Measurements from ENCODE around the gene KHK. TPM values are rescaled to one million over a fixed set of nuclear protein-coding genes. Genes with fewer than 3 reads are reported as not detected.

The KHK gene
- total and polyA plus RNA-seq, 3 experiments from 2014 or later: 6.5 to 17.8 (median 14.5) TPM

- H3K9me3 ChIP-seq (ENCODE audit: low read length): no peaks in the 10 kb centered on the region
- H3K36me3 ChIP-seq (ENCODE audit: insufficient read depth, low read length): no peaks in the 10 kb centered on the region
- H3K27me3 Mint-ChIP-seq: no peaks in the 10 kb centered on the region
- H3K27ac Mint-ChIP-seq: no peak overlapping the region
- H3K4me1 Mint-ChIP-seq: peaks cover 12 to 15% (median 13%) of the 10 kb centered on the region in 3 donors
- ChIA-PET CTCF (interaction anchor here (1.4 kb wide), 1 partner anchor 45 kb away, joined by 3 read pairs; no protein-coding TSS in a partner anchor), POLR2A (no interaction called here)
- H3K27me3 ChIP-seq (ENCODE audit: insufficient read depth, low read length, poor library complexity, severe bottlenecking): no peaks in the 10 kb centered on the region
- no peak for DNase-seq
- no peak overlapping the region for H3K27ac ChIP-seq (ENCODE audit: low read depth, low read length)
- peak overlapping the region in 2 of 7 donors; percentile 9 to 44 for H3K4me3 Mint-ChIP-seq
- peaks cover 8% of the 10 kb centered on the region for H3K4me1 ChIP-seq (ENCODE audit: insufficient read depth, low read length)
- H3K36me3 Mint-ChIP-seq: peaks cover 0 to 2% (median 1%) of the 10 kb centered on the region in 3 donors
- H3K9me3 Mint-ChIP-seq: no peaks in the 10 kb centered on the region
- H3K4me3 ChIP-seq (ENCODE audit: low read length): no peak overlapping the region
Observed at GRCh38 chr2:27095427-27095744, 8.8 kb downstream of the KHK start.

GRCh38 chr2:27095745-27096651 is 9.4 kb downstream of the KHK start:
- Histone ChIP-seq H3K27me3 (ENCODE audit: insufficient read depth, low read length, poor library complexity, severe bottlenecking) (no peaks in the 10 kb centered on the region), H3K9me3 (ENCODE audit: low read length) (no peaks in the 10 kb centered on the region), H3K4me1 (ENCODE audit: insufficient read depth, low read length) (peaks cover 8% of the 10 kb centered on the region), H3K4me3 (ENCODE audit: low read length) (no peak overlapping the region), H3K36me3 (ENCODE audit: insufficient read depth, low read length) (no peaks in the 10 kb centered on the region), H3K27ac (ENCODE audit: low read depth, low read length) (no peak overlapping the region)
- ChIA-PET CTCF (interaction anchor here (1.4 kb wide), 1 partner anchor 45 kb away, joined by 3 read pairs; no protein-coding TSS in a partner anchor), POLR2A (interaction anchor here (1.2 kb wide), 1 partner anchor 9 kb away, joined by 3 read pairs; the partner anchor contains the start of gene KHK)
- no peaks in the 10 kb centered on the region for H3K27me3 Mint-ChIP-seq
- peaks cover 12 to 15% (median 13%) of the 10 kb centered on the region in 3 donors for H3K4me1 Mint-ChIP-seq
- H3K9me3 Mint-ChIP-seq: no peaks in the 10 kb centered on the region
- peak overlapping the region in 1 of 8 donors; percentile 32 for H3K27ac Mint-ChIP-seq
- peak overlapping the region in 6 of 7 donors; percentile 8 to 76 (median 42) for H3K4me3 Mint-ChIP-seq
- peaks cover 0 to 2% (median 1%) of the 10 kb centered on the region in 3 donors for H3K36me3 Mint-ChIP-seq
- no peak for DNase-seq

GRCh38 chr2:27096748-27097297 is 10.3 kb downstream of the KHK start:
- H3K27me3 ChIP-seq (ENCODE audit: insufficient read depth, low read length, poor library complexity, severe bottlenecking): no peaks in the 10 kb centered on the region
- no peak overlapping the region for H3K27ac Mint-ChIP-seq
- POLR2A ChIA-PET: interaction anchor here (1.2 kb wide), 1 partner anchor 10 kb away, joined by 3 read pairs; the partner anchor contains the start of gene KHK
- no peaks in the 10 kb centered on the region for H3K36me3 ChIP-seq (ENCODE audit: insufficient read depth, low read length)
- H3K27me3 Mint-ChIP-seq: no peaks in the 10 kb centered on the region
- no peak for DNase-seq
- H3K4me3 Mint-ChIP-seq: peak overlapping the region in 1 of 7 donors; percentile 76
- CTCF ChIA-PET: interaction anchor here (1.1 kb wide), 1 partner anchor 183 kb away, joined by 5 read pairs; no protein-coding TSS in a partner anchor
- no peaks in the 10 kb centered on the region for H3K9me3 ChIP-seq (ENCODE audit: low read length)
- H3K9me3 Mint-ChIP-seq: no peaks in the 10 kb centered on the region
- no peak overlapping the region for H3K27ac ChIP-seq (ENCODE audit: low read depth, low read length)
- H3K4me3 ChIP-seq (ENCODE audit: low read length): no peak overlapping the region
- H3K4me1 ChIP-seq (ENCODE audit: insufficient read depth, low read length): peaks cover 8% of the 10 kb centered on the region
- H3K36me3 Mint-ChIP-seq: peaks cover 0 to 1% (median 0%) of the 10 kb centered on the region in 3 donors
- peaks cover 7 to 15% (median 12%) of the 10 kb centered on the region in 3 donors for H3K4me1 Mint-ChIP-seq

- H3K36me3 Mint-ChIP-seq: peaks cover 0 to 1% (median 0%) of the 10 kb centered on the region in 3 donors
- DNase-seq: no peak
- CTCF ChIA-PET: interaction anchor here (1.1 kb wide), 1 partner anchor 182 kb away, joined by 5 read pairs; no protein-coding TSS in a partner anchor
- Histone ChIP-seq H3K27ac (ENCODE audit: low read depth, low read length) (no peak overlapping the region), H3K27me3 (ENCODE audit: insufficient read depth, low read length, poor library complexity, severe bottlenecking) (no peaks in the 10 kb centered on the region), H3K4me3 (ENCODE audit: low read length) (no peak overlapping the region), H3K9me3 (ENCODE audit: low read length) (no peaks in the 10 kb centered on the region), H3K4me1 (ENCODE audit: insufficient read depth, low read length) (peaks cover 8% of the 10 kb centered on the region), H3K36me3 (ENCODE audit: insufficient read depth, low read length) (no peaks in the 10 kb centered on the region)
- POLR2A ChIA-PET: no interaction called here
- H3K4me1 Mint-ChIP-seq: peaks cover 7 to 15% (median 12%) of the 10 kb centered on the region in 3 donors
- no peak overlapping the region for H3K4me3 Mint-ChIP-seq
- peak overlapping the region in 1 of 8 donors; percentile 97 for H3K27ac Mint-ChIP-seq
- no peaks in the 10 kb centered on the region for H3K9me3 Mint-ChIP-seq
- no peaks in the 10 kb centered on the region for H3K27me3 Mint-ChIP-seq
Observed at GRCh38 chr2:27097341-27097740, 10.8 kb downstream of the KHK start.

GRCh38 chr2:27099334-27099955 is 12.9 kb downstream of the KHK start:
- Mint-ChIP-seq H3K27ac (no peak overlapping the region), H3K4me1 (peaks cover 7 to 15% (median 12%) of the 10 kb centered on the region in 3 donors), H3K9me3 (no peaks in the 10 kb centered on the region), H3K27me3 (peaks cover 2 to 6% of the 10 kb centered on the region in 2 donors), H3K4me3 (no peak overlapping the region), H3K36me3 (peaks cover 0 to 1% (median 0%) of the 10 kb centered on the region in 3 donors)
- H3K4me1 ChIP-seq (ENCODE audit: insufficient read depth, low read length): peaks cover 8% of the 10 kb centered on the region
- H3K27me3 ChIP-seq (ENCODE audit: insufficient read depth, low read length, poor library complexity, severe bottlenecking): no peaks in the 10 kb centered on the region
- H3K9me3 ChIP-seq (ENCODE audit: low read length): no peaks in the 10 kb centered on the region
- H3K4me3 ChIP-seq (ENCODE audit: low read length): no peak overlapping the region
- no peak overlapping the region for H3K27ac ChIP-seq (ENCODE audit: low read depth, low read length)
- DNase-seq: no peak
- H3K36me3 ChIP-seq (ENCODE audit: insufficient read depth, low read length): no peaks in the 10 kb centered on the region
- CTCF ChIA-PET: interaction anchor here (1.0 to 5.6 kb wide), 8 partner anchors 9 to 204 kb away, joined by 3 to 42 read pairs (median 4); partner anchors contain the start of genes DNAJC5G, KHK and TRIM54
- POLR2A ChIA-PET: no interaction called here

- peaks cover 8% of the 10 kb centered on the region for H3K4me1 ChIP-seq (ENCODE audit: insufficient read depth, low read length)
- POLR2A ChIA-PET: no interaction called here
- CTCF ChIA-PET: interaction anchor here (1.3 to 5.6 kb wide), 7 partner anchors 9 to 203 kb away, joined by 4 to 42 read pairs (median 5); partner anchors contain the start of genes DNAJC5G, KHK and TRIM54
- no peak overlapping the region for H3K4me3 Mint-ChIP-seq
- H3K36me3 ChIP-seq (ENCODE audit: insufficient read depth, low read length): no peaks in the 10 kb centered on the region
- DNase-seq: no peak
- no peak overlapping the region for H3K27ac ChIP-seq (ENCODE audit: low read depth, low read length)
- H3K27me3 Mint-ChIP-seq: peaks cover 2 to 12% of the 10 kb centered on the region in 2 donors
- H3K27me3 ChIP-seq (ENCODE audit: insufficient read depth, low read length, poor library complexity, severe bottlenecking): no peaks in the 10 kb centered on the region
- no peaks in the 10 kb centered on the region for H3K9me3 Mint-ChIP-seq
- H3K4me3 ChIP-seq (ENCODE audit: low read length): no peak overlapping the region
- no peak overlapping the region for H3K27ac Mint-ChIP-seq
- peaks cover 0 to 1% (median 0%) of the 10 kb centered on the region in 3 donors for H3K36me3 Mint-ChIP-seq
- no peaks in the 10 kb centered on the region for H3K9me3 ChIP-seq (ENCODE audit: low read length)
- H3K4me1 Mint-ChIP-seq: peaks cover 7 to 15% (median 12%) of the 10 kb centered on the region in 3 donors
Observed at GRCh38 chr2:27100036-27100435, 13.5 kb downstream of the KHK start.

GRCh38 chr2:27102329-27102728 is 15.8 kb downstream of the KHK start:
- Mint-ChIP-seq H3K4me1 (no peaks in the 10 kb centered on the region), H3K27ac (no peak overlapping the region), H3K36me3 (peaks cover 0 to 1% (median 0%) of the 10 kb centered on the region in 3 donors), H3K4me3 (no peak overlapping the region), H3K27me3 (peaks cover 6 to 26% of the 10 kb centered on the region in 2 donors), H3K9me3 (no peaks in the 10 kb centered on the region)
- Histone ChIP-seq H3K27ac (ENCODE audit: low read depth, low read length) (no peak overlapping the region), H3K4me3 (ENCODE audit: low read length) (no peak overlapping the region), H3K27me3 (ENCODE audit: insufficient read depth, low read length, poor library complexity, severe bottlenecking) (peaks cover 4% of the 10 kb centered on the region), H3K9me3 (ENCODE audit: low read length) (no peaks in the 10 kb centered on the region), H3K36me3 (ENCODE audit: insufficient read depth, low read length) (no peaks in the 10 kb centered on the region), H3K4me1 (ENCODE audit: insufficient read depth, low read length) (no peaks in the 10 kb centered on the region)
- POLR2A ChIA-PET: no interaction called here
- no peak for DNase-seq
- CTCF ChIA-PET: interaction anchor here (1.2 to 5.6 kb wide), 4 partner anchors 14 to 201 kb away, joined by 3 to 42 read pairs (median 6); partner anchors contain the start of genes DNAJC5G and TRIM54
